Measurements from ENCODE around the gene NEDD4L. TPM values are rescaled to one million over a fixed set of nuclear protein-coding genes. Genes with fewer than 3 reads are reported as not detected.

The NEDD4L gene
- total and polyA plus RNA-seq, 2 experiments from 2014 or later: 36.2 to 72.3 TPM

DNA sequence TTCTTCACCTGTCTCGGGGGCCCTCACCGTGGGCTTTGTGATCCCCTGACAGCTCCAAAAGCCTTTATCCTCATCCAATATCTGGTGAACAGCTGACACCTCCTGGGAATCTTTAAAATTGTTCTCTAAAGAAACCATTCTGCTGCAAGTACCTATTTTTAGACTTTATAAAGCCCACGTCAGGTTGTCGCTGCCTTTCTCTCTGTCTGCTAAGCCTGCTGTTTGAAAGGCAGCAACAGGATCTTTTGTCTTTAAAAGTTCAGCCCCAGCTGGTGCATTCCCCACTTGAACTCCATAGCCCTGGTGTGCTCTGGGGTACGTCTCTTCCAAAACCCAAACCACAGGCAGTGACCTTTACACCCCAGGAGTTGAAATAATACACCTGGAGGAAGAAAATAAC lies 145.0 kb downstream of the NEDD4L start:
- Histone ChIP-seq H3K79me2 (replicated peaks; ENCODE audit: insufficient read depth) (peaks cover 56% of the 10 kb centered on the region), H2AFZ (no peak overlapping the region), H3K27ac (ENCODE audit: low read depth) (peak overlapping the region; percentile 8; the same call in 1 of the 2 replicates), H3K27me3 (ENCODE audit: insufficient read depth) (no peaks in the 10 kb centered on the region), H3K9me2 (ENCODE audit: insufficient read depth) (no peaks in the 10 kb centered on the region), H3K4me2 (peak overlapping the region; percentile 69), H3K4me1 (ENCODE audit: insufficient read depth) (peaks cover 36% of the 10 kb centered on the region), H3K4me3 (no peak overlapping the region), H3F3A (replicated peaks; ENCODE audit: low read depth) (no peaks in the 10 kb centered on the region), H3K36me3 (ENCODE audit: insufficient read depth) (no peaks in the 10 kb centered on the region), H4K20me1 (replicated peaks; ENCODE audit: insufficient read depth) (peaks cover 3% of the 10 kb centered on the region; the same call in 1 of the 2 replicates)
- TF ChIP-seq ZNF462 (CRISPR knock-in tag; IDR thresholded peaks at IDR 0.05) (no peak), EZH2phosphoT487 (IDR thresholded peaks at IDR 0.05; ENCODE audit: unreplicated experiment) (no peak), NANOG (IDR thresholded peaks at IDR 0.05; ENCODE audit: borderline replicate concordance) (no peak), CREB1 (CRISPR knock-in tag; IDR thresholded peaks at IDR 0.05; ENCODE audit: low read depth) (no peak), EZH2 (IDR thresholded peaks at IDR 0.05; ENCODE audit: low read depth, unreplicated experiment) (no peak), ZNF331 (CRISPR knock-in tag; IDR thresholded peaks at IDR 0.05; ENCODE audit: low read depth) (no peak), ETS1 (IDR thresholded peaks at IDR 0.05) (no peak), JUNB (IDR thresholded peaks at IDR 0.05; ENCODE audit: unreplicated experiment) (no peak), STAT1 (IDR thresholded peaks at IDR 0.05; ENCODE audit: unreplicated experiment) (no peak), POLR2AphosphoS5 (IDR thresholded peaks at IDR 0.05; ENCODE audit: low read depth) (no peak), ZNF114 (CRISPR knock-in tag; IDR thresholded peaks at IDR 0.05) (no peak), REST (IDR thresholded peaks at IDR 0.05; ENCODE audit: unreplicated experiment) (no peak)
- TF ChIP-seq, protein P1, sequence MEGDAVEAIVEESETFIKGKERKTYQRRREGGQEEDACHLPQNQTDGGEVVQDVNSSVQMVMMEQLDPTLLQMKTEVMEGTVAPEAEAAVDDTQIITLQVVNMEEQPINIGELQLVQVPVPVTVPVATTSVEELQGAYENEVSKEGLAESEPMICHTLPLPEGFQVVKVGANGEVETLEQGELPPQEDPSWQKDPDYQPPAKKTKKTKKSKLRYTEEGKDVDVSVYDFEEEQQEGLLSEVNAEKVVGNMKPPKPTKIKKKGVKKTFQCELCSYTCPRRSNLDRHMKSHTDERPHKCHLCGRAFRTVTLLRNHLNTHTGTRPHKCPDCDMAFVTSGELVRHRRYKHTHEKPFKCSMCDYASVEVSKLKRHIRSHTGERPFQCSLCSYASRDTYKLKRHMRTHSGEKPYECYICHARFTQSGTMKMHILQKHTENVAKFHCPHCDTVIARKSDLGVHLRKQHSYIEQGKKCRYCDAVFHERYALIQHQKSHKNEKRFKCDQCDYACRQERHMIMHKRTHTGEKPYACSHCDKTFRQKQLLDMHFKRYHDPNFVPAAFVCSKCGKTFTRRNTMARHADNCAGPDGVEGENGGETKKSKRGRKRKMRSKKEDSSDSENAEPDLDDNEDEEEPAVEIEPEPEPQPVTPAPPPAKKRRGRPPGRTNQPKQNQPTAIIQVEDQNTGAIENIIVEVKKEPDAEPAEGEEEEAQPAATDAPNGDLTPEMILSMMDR (conservative IDR thresholded peaks at IDR 0.05; ENCODE audit: low read depth in 2 of 2): no peak
- Mint-ChIP-seq H3K4me1 (peaks cover 46% of the 10 kb centered on the region), H3K4me3 (peak overlapping the region; percentile 26; the same call in 1 of the 3 replicates), H3K36me3 (ENCODE audit: low read depth) (no peaks in the 10 kb centered on the region; the same call in 2 of the 3 replicates), H3K9me3 (no peaks in the 10 kb centered on the region; the same call in 2 of the 3 replicates), H3K27ac (0 out of 2 replicates have a peak overlapping the region, but pooled peaks have one; percentile 14), H3K27me3 (ENCODE audit: insufficient read depth, low read depth, poor library complexity) (peaks cover 5% of the 10 kb centered on the region)
- ATAC-seq (peak; percentile 79), DNase-seq (ENCODE audit: low spot score) (peak; percentile 41)
